Measurements from ENCODE around the gene PLPPR1.

- TF ChIP-seq CTCF (conservative IDR thresholded peaks at IDR 0.05) (no peak), ZFX (IDR thresholded peaks at IDR 0.05) (no peak)
Measured at GRCh38 chr9:101038488-101038887, 10.0 kb downstream of the PLPPR1 start.
